Measurements from ENCODE around the gene GRPR. TPM values are rescaled to one million over a fixed set of nuclear protein-coding genes. Genes with fewer than 3 reads are reported as not detected.
A peak's percentile ranks its signal among the peaks of the same experiment; 100 is the strongest.

Gene GRPR
- total and polyA plus RNA-seq, 4 donors = 0.06 to 0.25 (median 0.20) TPM; not detected in 1

DNA sequence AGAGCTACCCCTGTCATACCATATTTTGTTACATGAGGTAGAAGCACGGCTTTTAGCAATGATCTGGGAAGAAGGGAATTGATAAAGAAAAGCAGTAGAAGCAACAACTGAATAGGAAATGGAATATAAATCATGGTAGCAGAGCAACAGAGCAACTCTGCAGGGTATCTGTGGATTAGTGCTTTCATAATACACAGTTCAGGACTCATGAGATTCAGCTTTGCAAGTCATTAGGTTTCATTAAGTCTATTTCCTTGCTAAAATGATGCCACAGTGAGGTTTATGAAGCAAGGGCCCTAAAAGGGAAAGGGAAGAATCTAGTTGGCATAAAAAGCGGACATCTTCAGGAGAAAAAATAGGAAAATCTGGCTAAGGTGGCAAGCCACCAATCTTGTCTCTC is 45.6 kb upstream of the GRPR start:
- no peaks in the 10 kb centered on the region for H3K36me3 ChIP-seq (ENCODE audit: control insufficient read depth in 4 of 4, insufficient read depth in 4 of 4, low read length in 4 of 4)
- H3K9ac ChIP-seq (ENCODE audit: insufficient read depth in 1 of 2, low read length in 2 of 2) = no peak overlapping the region
- ATAC-seq (ENCODE audit: insufficient read depth, low FRiP score) (no peak), DNase-seq (no peak)
- TF ChIP-seq, protein P1, sequence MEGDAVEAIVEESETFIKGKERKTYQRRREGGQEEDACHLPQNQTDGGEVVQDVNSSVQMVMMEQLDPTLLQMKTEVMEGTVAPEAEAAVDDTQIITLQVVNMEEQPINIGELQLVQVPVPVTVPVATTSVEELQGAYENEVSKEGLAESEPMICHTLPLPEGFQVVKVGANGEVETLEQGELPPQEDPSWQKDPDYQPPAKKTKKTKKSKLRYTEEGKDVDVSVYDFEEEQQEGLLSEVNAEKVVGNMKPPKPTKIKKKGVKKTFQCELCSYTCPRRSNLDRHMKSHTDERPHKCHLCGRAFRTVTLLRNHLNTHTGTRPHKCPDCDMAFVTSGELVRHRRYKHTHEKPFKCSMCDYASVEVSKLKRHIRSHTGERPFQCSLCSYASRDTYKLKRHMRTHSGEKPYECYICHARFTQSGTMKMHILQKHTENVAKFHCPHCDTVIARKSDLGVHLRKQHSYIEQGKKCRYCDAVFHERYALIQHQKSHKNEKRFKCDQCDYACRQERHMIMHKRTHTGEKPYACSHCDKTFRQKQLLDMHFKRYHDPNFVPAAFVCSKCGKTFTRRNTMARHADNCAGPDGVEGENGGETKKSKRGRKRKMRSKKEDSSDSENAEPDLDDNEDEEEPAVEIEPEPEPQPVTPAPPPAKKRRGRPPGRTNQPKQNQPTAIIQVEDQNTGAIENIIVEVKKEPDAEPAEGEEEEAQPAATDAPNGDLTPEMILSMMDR (IDR thresholded peaks at IDR 0.05; ENCODE audit: control extremely low read depth, extremely low read depth) = no peak
- H3K27ac ChIP-seq (ENCODE audit: low read depth in 1 of 2, low read length in 1 of 2) = no peak overlapping the region
- H3K9me3 ChIP-seq (ENCODE audit: control insufficient read depth in 4 of 4, insufficient read depth in 3 of 4, low read length in 3 of 4) = no peaks in the 10 kb centered on the region
- no peaks in the 10 kb centered on the region for H3K4me1 ChIP-seq (ENCODE audit: control insufficient read depth in 5 of 5, insufficient read depth in 5 of 5, low read length in 5 of 5)
- H3K27me3 ChIP-seq (ENCODE audit: control insufficient read depth in 3 of 3, insufficient read depth in 3 of 3, low read length in 2 of 3) = peaks cover 3 to 59% (median 16%) of the 10 kb centered on the region in 3 donors
- no peak overlapping the region for H3K4me3 ChIP-seq
- WGBS, 2 donors = 87 to 90% methylated on average over 2 of the region's 2 CpGs

DNA sequence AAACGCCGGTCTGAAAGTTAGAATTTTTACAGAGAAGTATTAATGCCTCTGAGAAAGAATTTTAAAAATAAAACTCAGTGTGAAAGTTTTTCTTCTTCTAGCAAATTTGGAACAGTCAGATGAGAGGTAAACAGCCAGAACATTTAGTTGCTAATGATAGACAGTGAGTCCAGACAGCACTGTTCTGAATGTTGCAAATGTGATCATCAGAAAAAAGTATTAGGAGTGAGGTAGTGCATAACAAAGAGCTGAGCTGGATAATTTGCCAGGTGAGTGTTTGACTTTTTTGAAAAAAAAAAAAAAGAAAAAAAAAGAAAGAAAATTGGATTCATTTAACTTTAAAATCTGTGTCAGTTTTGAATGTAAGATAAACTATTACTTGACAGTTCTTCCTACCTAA is 42.0 kb upstream of the GRPR start:
- no peak overlapping the region for H3K27ac ChIP-seq (ENCODE audit: low read depth in 1 of 2, low read length in 1 of 2)
- TF ChIP-seq, protein P1 (IDR thresholded peaks at IDR 0.05; ENCODE audit: control extremely low read depth, extremely low read depth) = no peak
- DNase-seq (no peak), ATAC-seq (ENCODE audit: insufficient read depth, low FRiP score) (no peak)
- peaks cover 7 to 58% (median 37%) of the 10 kb centered on the region in 3 donors for H3K27me3 ChIP-seq (ENCODE audit: control insufficient read depth in 3 of 3, insufficient read depth in 3 of 3, low read length in 2 of 3)
- WGBS, 2 donors = 89 to 96% methylated on average over 2 of the region's 2 CpGs
- H3K4me1 ChIP-seq (ENCODE audit: control insufficient read depth in 5 of 5, insufficient read depth in 5 of 5, low read length in 5 of 5) = no peaks in the 10 kb centered on the region
- no peak overlapping the region for H3K9ac ChIP-seq (ENCODE audit: insufficient read depth in 1 of 2, low read length in 2 of 2)
- H3K36me3 ChIP-seq (ENCODE audit: control insufficient read depth in 4 of 4, insufficient read depth in 4 of 4, low read length in 4 of 4) = no peaks in the 10 kb centered on the region
- no peaks in the 10 kb centered on the region for H3K9me3 ChIP-seq (ENCODE audit: control insufficient read depth in 4 of 4, insufficient read depth in 3 of 4, low read length in 3 of 4)
- H3K4me3 ChIP-seq = no peak overlapping the region

DNA sequence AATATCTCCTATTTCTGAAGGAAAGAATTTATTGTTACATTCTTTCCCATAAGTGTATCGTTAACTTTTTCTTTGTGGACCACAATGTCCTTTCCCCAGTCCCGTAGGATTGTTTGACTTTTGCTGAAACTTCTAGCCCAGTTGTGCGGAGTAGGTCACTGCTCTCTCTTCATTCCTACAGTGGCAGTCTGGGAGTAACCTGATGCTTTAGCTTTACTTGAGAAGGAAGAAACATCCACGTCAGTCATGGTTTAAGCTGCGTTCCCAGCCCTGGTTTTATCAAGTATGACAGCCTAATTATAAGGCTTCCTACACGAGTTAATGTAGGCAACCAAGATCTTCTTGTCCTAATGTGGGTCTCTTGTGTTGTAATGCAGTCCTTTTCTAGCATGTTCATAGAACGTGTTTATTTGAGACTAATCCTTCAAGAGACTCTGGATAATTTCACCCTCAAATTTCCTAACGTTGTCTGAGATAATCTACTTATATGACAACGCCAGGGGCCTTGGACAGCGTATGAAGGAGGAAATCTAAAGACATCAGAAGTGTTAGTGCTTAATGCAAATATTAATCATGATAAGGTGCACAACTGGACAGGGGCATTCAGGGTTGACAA is 40.8 kb upstream of the GRPR start:
- Histone ChIP-seq H3K4me1 (ENCODE audit: control insufficient read depth in 5 of 5, insufficient read depth in 5 of 5, low read length in 5 of 5) (no peaks in the 10 kb centered on the region), H3K36me3 (ENCODE audit: control insufficient read depth in 4 of 4, insufficient read depth in 4 of 4, low read length in 4 of 4) (no peaks in the 10 kb centered on the region), H3K9me3 (ENCODE audit: control insufficient read depth in 4 of 4, insufficient read depth in 3 of 4, low read length in 3 of 4) (no peaks in the 10 kb centered on the region), H3K9ac (ENCODE audit: insufficient read depth in 1 of 2, low read length in 2 of 2) (no peak overlapping the region), H3K27me3 (ENCODE audit: control insufficient read depth in 3 of 3, insufficient read depth in 3 of 3, low read length in 2 of 3) (peaks cover 7 to 55% (median 35%) of the 10 kb centered on the region in 3 donors), H3K4me3 (no peak overlapping the region), H3K27ac (ENCODE audit: low read depth in 1 of 2, low read length in 1 of 2) (no peak overlapping the region)
- no peak for DNase-seq
- TF ChIP-seq, protein P1 (IDR thresholded peaks at IDR 0.05; ENCODE audit: control extremely low read depth, extremely low read depth) = no peak
- no peak for ATAC-seq (ENCODE audit: insufficient read depth, low FRiP score)
- 75 to 80% methylated on average over 10 of the region's 10 CpGs for WGBS, 2 donors

DNA sequence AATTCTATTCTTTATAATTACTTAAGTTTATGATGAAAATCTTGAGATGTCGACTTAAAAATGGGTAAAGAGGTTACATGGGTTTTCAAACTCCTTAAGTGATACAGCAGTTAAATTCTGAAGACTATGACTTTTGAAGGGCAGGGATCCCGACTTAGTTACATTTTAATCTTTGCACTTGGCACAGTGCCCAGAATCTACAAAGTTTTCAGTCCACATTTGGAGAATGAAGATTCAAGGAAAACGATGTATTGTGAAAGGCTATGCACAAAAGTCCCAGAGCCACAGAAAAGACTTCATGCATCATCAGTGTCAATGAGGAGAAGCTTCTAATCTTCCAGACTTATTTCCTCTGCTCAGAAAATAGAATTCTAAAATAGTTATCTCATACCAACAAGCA is 36.3 kb upstream of the GRPR start:
- Histone ChIP-seq H3K9ac (ENCODE audit: insufficient read depth in 1 of 2, low read length in 2 of 2) (no peak overlapping the region), H3K36me3 (ENCODE audit: control insufficient read depth in 4 of 4, insufficient read depth in 4 of 4, low read length in 4 of 4) (no peaks in the 10 kb centered on the region), H3K9me3 (ENCODE audit: control insufficient read depth in 4 of 4, insufficient read depth in 3 of 4, low read length in 3 of 4) (no peaks in the 10 kb centered on the region), H3K27ac (ENCODE audit: low read depth in 1 of 2, low read length in 1 of 2) (no peak overlapping the region), H3K4me3 (no peak overlapping the region), H3K4me1 (ENCODE audit: control insufficient read depth in 5 of 5, insufficient read depth in 5 of 5, low read length in 5 of 5) (no peaks in the 10 kb centered on the region), H3K27me3 (ENCODE audit: control insufficient read depth in 3 of 3, insufficient read depth in 3 of 3, low read length in 2 of 3) (peaks cover 7 to 53% (median 23%) of the 10 kb centered on the region in 3 donors)
- no peak for ATAC-seq (ENCODE audit: insufficient read depth, low FRiP score)
- peak in 2 of 3 donors; percentile 32 to 58 for DNase-seq
- TF ChIP-seq, protein P1 (IDR thresholded peaks at IDR 0.05; ENCODE audit: control extremely low read depth, extremely low read depth) = no peak
- WGBS, 2 donors = 51 to 63% methylated on average over 3 of the region's 3 CpGs
